Measurements from ENCODE around the gene CD5L.

DNA sequence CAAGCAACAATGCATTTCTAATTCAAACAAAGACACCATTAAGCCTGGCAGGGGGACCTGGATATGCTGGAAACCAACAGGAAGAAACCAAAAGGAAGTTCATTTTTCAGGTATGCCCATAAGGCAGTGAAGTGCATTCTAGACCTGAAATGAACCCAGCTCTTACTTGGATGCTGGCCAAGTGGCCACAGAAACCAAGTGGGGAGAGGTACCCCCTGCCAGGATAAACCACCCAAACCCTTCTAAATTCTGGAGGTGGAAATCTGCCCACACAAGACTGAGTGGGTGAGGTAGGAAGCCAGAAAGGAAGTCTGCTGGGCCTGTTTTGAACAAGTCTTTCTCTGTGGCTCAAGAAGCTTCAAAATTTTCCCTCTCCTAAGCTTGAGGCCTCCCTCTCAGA is 2.6 kb downstream of the CD5L start:
- TF ChIP-seq EZH2phosphoT487 (IDR thresholded peaks at IDR 0.05; ENCODE audit: borderline replicate concordance) (no peak), SIN3A (IDR thresholded peaks at IDR 0.05; ENCODE audit: low read depth) (no peak), POLR2A (IDR thresholded peaks at IDR 0.05; ENCODE audit: borderline replicate concordance, extremely low read depth, insufficient read depth, insufficient read length) (no peak), ZNF274 (IDR thresholded peaks at IDR 0.05; ENCODE audit: low read depth, low read length) (no peak)
- TF ChIP-seq, protein P1, sequence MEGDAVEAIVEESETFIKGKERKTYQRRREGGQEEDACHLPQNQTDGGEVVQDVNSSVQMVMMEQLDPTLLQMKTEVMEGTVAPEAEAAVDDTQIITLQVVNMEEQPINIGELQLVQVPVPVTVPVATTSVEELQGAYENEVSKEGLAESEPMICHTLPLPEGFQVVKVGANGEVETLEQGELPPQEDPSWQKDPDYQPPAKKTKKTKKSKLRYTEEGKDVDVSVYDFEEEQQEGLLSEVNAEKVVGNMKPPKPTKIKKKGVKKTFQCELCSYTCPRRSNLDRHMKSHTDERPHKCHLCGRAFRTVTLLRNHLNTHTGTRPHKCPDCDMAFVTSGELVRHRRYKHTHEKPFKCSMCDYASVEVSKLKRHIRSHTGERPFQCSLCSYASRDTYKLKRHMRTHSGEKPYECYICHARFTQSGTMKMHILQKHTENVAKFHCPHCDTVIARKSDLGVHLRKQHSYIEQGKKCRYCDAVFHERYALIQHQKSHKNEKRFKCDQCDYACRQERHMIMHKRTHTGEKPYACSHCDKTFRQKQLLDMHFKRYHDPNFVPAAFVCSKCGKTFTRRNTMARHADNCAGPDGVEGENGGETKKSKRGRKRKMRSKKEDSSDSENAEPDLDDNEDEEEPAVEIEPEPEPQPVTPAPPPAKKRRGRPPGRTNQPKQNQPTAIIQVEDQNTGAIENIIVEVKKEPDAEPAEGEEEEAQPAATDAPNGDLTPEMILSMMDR (IDR thresholded peaks at IDR 0.05 in 2 of 3, conservative IDR thresholded peaks at IDR 0.05 in 1 of 3; ENCODE audit: borderline replicate concordance in 1 of 3, insufficient read depth in 1 of 3, low read depth in 2 of 3, low read length in 2 of 3) = no peak

All from HCT116 (cell line).